Stimulated activated CD8-positive, alpha-beta memory T cell treated with anti-CD3 and anti-CD28 coated beads, Interleukin-12 subunit alpha, Interleukin-12 subunit beta, amount 100 ng/mL, for 24 hours (primary cell): ENCODE measurements around the gene MTAP.
"Not testable (repeated sequence)": the region's sequence is repeated elsewhere in the genome, so short reads cannot be mapped to it uniquely, and the experiment has no call there.

Experiments used
- DNase-seq: peaks from one replicate; pipeline ENCODE4 v3.0.0-alpha.2; 2020; ENCODE audit errors: extremely low read depth

Gene MTAP

DNA sequence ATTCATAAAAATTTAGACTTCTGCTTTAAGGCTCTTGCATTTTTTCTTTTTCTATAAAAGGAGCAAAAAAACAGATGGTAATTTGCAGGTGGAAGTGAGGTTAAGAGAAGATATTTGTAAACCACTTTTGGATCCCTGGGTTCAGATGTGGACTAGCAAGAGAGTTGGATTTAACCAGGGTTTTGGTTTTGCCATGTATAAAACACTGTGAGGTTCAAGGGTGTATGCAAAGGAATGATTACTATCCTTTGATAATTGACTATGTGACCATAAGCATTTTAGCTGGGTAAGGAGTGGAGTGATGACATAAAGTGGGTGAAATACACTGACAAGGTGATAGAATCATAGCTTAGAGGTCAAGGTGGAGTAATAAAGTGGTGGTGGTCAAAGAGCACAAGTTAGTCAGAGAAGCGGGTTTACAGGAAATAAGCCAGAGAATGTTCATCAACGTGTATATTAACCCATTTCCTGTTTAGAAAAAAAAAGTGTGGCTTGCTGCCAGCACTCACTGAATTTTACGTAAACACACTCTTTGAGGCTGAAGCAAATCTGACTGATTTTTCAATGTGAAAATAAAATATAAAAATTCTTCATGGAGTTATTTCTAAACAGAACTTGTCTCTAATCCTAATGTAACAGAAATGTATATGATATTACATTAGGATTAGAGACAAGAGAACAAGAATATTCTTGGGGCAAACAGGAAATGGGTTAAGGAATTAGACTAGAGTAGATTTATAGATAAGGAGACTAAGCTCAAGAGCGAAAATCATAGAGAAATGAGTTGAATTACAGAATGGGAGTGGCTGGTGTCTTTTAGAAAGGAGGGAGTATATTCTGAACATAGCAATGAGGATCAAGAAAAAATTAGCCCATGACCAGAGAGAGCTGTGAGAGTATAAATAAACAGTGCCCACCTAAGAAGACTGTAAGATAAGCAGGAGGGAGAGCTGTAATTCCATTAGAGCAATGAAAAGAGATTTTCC, 117.2 kb downstream of the MTAP start:
- DNase-seq = no peak

- no peak for DNase-seq
These were observed 121.3 kb downstream of the MTAP start for GRCh38 chr9:21923694-21924093.

DNA sequence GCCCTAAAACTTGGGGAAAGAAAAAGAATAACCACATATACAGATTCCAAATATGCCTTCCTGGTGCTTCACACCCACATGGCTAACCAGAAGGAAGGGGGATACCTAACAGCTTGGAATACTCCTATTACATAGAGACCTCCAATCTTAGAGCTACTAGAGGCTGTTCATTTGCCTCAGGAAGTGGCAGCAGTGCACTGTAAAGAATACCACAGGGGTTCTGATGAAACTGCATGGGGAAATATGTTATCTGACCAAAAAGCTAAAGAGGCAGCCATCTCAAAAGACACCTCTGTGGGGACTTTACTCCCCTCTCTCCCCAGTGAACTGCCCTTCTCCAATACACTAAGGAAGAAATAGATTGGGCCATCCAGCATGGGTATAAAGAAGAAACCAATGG, 125.3 kb downstream of the MTAP start:
- no peak for DNase-seq

DNA sequence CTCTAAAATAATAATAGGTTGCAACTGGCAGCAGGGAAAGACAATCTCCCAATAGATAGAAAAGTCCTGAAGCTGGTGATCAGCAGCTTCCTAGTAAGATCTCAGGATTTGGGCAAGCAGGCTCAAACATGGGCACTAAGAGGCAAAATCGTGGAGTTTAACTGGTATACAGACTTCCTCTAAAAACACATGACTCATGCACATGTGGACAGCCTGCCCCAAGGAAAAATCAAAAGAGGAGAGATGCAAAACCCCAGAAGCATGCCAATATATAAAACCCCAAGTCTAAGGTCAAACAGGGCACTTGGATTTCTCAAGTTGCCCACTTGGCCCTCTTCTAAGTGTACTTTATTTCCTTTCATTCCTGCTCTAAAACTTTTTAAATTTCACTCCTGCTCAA, 129.0 kb downstream of the MTAP start:
- DNase-seq = no peak

- no peak for DNase-seq
These were observed 130.8 kb downstream of the MTAP start for GRCh38 chr9:21933281-21933680.

- no peak for DNase-seq
These were observed 131.4 kb downstream of the MTAP start for GRCh38 chr9:21933865-21934264.

DNA sequence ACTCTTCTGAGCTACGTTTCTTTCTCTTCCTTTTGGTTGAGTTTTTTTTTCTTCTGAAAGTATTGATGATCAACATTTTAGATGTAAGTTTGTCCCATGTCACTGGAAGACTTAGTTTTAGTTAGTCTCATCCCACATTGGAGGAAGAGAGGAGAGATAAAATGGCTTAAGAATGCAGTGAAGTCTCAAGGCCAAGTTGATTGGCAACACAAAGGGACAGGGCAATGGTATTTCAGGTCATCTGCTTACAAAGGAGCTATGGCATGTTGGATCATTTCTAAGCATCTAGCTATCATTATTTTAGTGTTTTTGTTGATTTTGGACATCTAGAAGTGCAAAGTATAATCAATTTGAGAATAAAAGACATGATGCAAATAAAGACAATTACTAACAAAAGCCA, 133.2 kb downstream of the MTAP start:
- DNase-seq = no peak

- no peak for DNase-seq
These were observed 133.7 kb downstream of the MTAP start for GRCh38 chr9:21936161-21936560.

DNA sequence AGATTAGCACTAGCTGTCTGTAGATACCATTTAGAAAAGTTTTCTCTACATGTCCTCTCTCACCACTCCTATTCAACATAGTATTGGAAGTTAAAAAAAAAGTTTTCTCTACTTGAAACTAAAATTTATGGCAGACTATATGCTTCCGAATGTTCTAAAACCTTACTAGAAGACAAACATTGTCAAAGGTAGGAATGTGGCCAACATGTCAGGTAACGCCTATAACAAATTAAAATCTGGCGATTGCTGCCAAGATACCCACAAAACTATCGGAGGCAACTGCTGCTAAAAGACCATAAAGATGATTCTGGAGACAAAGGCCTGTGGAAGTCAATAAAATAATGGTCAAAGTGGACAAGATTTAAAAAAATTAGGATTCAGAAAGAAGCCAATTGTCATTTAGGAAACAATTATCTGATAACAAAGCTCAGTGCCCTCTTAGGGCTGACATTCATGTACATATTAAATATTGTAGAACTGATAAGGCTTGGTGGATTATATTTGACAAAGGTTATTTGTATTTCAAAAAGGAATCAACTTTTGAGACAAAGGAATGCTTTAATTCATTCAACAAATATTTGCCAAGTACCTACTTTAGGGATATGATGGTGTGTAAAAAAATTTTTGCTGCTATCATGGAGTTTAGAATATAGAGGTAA, 139.0 kb downstream of the MTAP start:
- no peak for DNase-seq

DNA sequence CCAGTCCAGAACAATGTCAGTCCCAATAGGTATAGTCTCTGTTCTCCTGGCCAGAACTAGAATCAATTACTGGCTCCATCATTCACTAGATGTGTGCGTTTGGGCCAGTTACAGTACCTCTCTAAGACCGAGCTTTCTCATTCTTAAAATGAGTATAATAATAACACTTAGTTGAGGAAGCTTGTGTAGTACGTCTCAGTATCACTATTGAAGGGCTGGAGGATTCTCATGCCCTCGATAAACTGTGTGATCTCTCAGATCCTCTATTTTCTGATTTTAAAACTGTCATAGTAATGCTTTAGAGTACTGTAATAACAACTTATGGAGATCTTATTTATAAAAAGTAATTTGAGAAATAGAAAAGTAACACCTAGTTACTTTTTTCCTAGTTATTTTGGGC, 141.0 kb downstream of the MTAP start:
- no peak for DNase-seq

GRCh38 chr9:21945606-21946005, 143.2 kb downstream of the MTAP start:
- DNase-seq = no peak

DNA sequence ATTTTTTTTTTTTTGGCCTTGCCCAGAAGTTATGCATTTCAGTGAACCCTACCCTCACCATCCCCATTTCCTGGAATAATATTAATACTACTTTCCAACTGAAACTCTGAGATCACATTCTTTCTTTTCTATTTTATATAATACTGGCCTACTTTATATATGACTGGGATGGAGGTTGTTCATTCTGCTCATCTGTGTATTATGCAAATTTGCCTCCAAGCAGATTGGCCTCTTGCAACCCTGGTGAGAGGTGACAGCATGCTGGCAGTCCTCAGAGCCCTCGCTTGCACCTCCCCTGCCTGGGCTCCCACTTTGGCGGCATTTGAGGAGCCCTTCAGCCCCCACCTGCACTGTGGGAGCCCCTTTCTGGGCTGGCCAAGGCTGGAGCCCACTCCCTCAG, 156.4 kb downstream of the MTAP start:
- DNase-seq = no peak

DNA sequence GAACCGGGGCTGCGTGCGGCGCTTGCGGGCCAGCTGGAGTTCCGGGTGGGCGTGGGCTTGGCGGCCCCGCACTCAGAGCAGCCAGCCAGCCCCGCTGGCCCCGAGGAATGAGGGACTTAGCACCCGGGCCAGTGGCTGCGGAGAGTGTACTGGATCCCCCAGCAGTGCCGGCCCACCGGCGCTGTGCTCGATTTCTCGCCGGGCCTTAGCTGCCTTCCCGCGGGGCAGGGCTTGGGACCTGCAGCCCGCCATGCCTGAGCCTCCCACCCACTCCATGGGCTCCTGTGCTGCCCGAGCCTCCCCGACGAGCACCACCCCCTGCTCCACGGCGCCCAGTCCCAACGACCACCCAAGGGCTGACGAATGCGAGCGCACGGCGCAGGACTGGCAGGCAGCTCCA, 156.8 kb downstream of the MTAP start:
- not testable (repeated sequence) for DNase-seq

DNA sequence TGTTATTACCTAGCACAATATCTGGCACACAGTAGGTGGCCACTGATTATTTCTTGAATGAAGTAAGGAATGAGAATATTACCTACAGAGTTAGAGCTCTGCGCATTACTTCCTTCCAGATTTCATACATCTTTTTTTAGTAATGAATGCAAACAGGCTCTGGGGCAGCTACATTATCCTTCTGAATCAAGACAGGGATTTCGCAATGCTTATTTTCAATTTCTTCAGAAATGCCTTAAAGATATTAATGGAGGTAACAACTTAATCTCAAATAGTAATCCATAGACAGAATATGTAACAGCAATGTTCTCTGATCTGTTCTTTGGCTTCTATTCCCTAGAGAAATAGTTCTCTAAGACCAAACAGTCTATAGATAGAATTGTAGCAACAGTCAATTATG, 159.1 kb downstream of the MTAP start:
- DNase-seq = no peak

DNA sequence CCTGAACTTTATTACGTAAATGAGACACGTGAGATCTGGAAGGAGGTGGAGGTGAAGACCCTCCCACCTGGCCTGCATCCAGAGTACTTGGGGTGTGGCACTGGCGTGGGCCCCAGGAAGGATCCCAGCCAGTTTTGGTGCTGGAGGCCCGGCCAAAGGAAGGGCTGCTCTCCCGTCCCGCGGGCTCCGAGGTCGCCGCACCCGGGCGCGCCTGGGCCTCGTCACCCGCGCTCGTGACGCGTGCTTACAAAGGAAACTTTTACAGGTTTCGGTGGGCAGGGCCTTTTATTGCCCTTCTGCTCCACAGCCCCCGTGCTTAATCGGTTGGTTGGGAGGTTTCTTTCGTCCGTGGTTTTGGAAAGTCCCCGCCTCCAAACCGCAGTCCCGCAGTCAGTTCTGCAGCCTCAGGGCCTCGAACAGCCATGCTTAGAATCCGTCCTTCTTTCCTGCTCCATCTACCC, 162.5 kb downstream of the MTAP start:
- DNase-seq = no peak

DNA sequence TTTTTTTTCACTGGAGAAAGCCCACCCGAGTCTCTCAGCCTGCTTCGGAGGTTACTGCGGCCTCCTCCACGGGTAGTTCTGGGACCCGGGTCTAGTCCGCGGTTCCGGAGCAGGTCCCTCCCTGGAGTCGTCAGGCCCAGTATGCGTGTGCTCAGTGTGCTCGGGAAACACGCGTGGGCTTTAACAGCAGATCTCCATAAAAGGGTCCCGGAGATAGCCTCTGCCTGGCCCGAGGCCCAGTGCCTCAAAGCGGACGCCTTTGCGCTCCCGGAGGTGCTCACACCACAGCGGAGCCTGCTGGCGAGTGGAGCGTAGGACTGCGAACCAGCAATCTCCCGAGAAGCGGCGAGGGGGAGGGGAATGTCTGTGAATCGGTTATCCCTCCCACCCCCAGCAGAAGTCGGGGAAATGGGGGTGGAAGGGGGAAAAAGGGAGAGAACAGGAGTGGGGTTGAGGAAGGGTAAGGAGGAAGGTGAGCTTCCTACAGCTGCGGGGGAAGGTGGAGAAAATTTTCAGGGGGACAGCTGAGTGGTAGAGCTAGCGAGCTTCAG, 163.0 kb downstream of the MTAP start:
- DNase-seq = no peak

- no peak for DNase-seq
These were observed 163.9 kb downstream of the MTAP start for GRCh38 chr9:21966140-21966851.

GRCh38 chr9:21967169-21967568, 164.7 kb downstream of the MTAP start:
- DNase-seq = no peak

DNA sequence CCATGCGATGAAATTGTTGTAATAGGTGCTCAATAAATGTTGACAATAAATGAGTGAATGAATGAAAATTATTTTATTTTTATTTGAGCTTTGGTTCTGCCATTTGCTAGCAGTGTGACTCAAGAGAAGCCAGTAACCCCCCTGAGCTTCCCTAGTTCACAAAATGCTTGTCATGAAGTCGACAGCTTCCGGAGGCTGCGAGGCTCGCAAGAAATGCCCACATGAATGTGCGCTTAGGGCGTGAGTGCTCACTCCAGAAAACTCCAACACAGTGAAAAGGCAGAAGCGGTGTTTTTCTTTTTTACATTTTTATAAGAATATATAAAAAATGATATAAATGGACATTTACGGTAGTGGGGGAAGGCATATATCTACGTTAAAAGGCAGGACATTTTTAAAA, 165.3 kb downstream of the MTAP start:
- DNase-seq = no peak

DNA sequence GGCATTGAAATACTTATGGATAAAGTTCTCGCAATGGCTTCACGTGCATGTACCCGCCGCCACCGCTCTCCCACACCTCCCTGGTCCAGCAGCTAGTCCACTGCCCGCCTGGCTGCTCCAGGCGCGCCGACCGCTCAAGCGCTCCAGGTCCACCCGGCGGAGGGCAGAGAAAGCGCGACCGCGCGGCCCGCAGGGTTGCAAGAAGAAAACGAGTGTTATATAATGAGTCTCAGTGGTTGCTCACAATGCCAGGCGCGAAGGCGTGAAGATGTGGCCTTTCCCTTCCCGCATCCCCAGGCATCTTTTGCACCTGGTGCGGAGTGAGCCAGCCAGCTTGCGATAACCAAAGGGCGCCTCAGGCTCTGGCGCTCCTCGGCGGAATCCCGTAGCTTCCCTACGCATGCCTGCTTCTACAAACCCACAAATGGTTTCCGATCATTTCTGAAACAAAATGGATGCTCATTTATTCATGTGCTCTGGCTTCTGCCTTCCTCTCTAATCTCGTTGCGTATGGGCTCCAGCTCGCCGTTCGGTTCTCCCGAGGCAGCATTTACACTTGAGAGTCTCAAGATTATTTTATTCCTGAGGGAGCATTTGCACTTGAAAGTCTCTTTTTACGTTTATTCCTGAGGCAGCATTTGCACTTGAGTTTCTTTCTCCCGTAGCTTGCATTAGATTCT, 166.0 kb downstream of the MTAP start:
- DNase-seq = no peak
